CD4-positive, alpha-beta T cell (primary cell): ENCODE results near the gene TMEM200B. TPM values are rescaled to one million over a fixed set of nuclear protein-coding genes. Genes with fewer than 3 reads are reported as not detected.

Experiments
- ATAC-seq: fragments of 200-7000 bp; cut with Tn5 transposase; one replicate; pipeline ENCODE4 v1.10.0; 2022; ENCODE audit warnings: mild to moderate bottlenecking; ENCODE audit not compliant: poor library complexity
- CTCF ChIA-PET: fragments of 350-600 bp; sonication (Branson Sonifier 250); formaldehyde crosslinking; loops from one replicate; lab custom pipeline; 2021; ENCODE audit warnings: antibody characterized with exemption, inconsistent platforms; lab: Charles Lee
- POLR2A ChIA-PET: fragments of 350-600 bp; sonication (Branson Sonifier 250); formaldehyde crosslinking; loops from one replicate; lab custom pipeline; 2021; ENCODE audit warnings: antibody characterized with exemption, inconsistent platforms; lab: Charles Lee
- DNase-seq, 14 experiments: peaks; one replicate each; pipeline ENCODE4 v3.0.0-alpha.2; 2013 to 2020; ENCODE audit warnings: mixed read lengths in 2 of 14
- H3K27ac ChIP-seq, 2 donors: one replicate each; pipeline versions ENCODE4 v1.5.1 to v1.7.0; 2013; ENCODE audit warnings: low read length in 2 of 2, low read depth in 1 of 2, mild to moderate bottlenecking in 1 of 2
- H3K27me3 ChIP-seq, 2 experiments: 1 replicate in 1 of 2; 2 replicates in 1 of 2; pipeline versions ENCODE4 v1.6.1 to v1.7.0; 2013; ENCODE audit warnings: low read length in 2 of 2, control low read depth in 1 of 2, mild to moderate bottlenecking in 1 of 2, moderate library complexity in 1 of 2; ENCODE audit not compliant: insufficient read depth in 2 of 2, control insufficient read depth in 1 of 2
- H3K36me3 ChIP-seq: one replicate; pipeline ENCODE4 v1.6.1; 2013; ENCODE audit warnings: low read length, control low read depth; ENCODE audit not compliant: insufficient read depth
- H3K4me1 ChIP-seq: one replicate; pipeline ENCODE4 v1.6.1; 2013; ENCODE audit warnings: low read length, control low read depth; ENCODE audit not compliant: insufficient read depth
- H3K4me3 ChIP-seq: one replicate; pipeline ENCODE4 v1.5.1; 2013; ENCODE audit warnings: mild to moderate bottlenecking, low read length, moderate library complexity
- H3K9me3 ChIP-seq, 2 experiments: 1 replicate in 1 of 2; 2 replicates in 1 of 2; pipeline versions ENCODE4 v1.6.1 to v1.7.0; 2013; ENCODE audit warnings: low read length in 2 of 2, mild to moderate bottlenecking in 2 of 2, control low read depth in 1 of 2, moderate library complexity in 1 of 2; ENCODE audit not compliant: control insufficient read depth in 1 of 2, insufficient read depth in 1 of 2
- H3K27ac Mint-ChIP-seq: one replicate; pipeline ENCODE4 v1.8.0; 2020; ENCODE audit warnings: mixed read lengths
- H3K27me3 Mint-ChIP-seq: one replicate; pipeline ENCODE4 v1.8.0; 2021; ENCODE audit warnings: mixed read lengths
- H3K36me3 Mint-ChIP-seq: one replicate; pipeline ENCODE4 v1.8.0; 2021; ENCODE audit warnings: low read depth, mixed read lengths
- H3K4me1 Mint-ChIP-seq: one replicate; pipeline ENCODE4 v1.8.0; 2021; ENCODE audit warnings: low read depth, mixed read lengths
- H3K4me3 Mint-ChIP-seq: one replicate; pipeline ENCODE4 v1.8.0; 2020; ENCODE audit warnings: mild to moderate bottlenecking, mixed read lengths
- H3K9me3 Mint-ChIP-seq: one replicate; pipeline ENCODE4 v1.8.0; 2020; ENCODE audit warnings: mixed read lengths
- CTCF ChIP-seq: fragments of 200-600 bp; IDR thresholded peaks from one replicate; pipeline ENCODE4 v1.8.0; 2022; ENCODE audit warnings: antibody characterized with exemption, mild to moderate bottlenecking
- intact Hi-C, 2 experiments: fragments of 100-400 bp; cut with DNase I in 1 of 2; cut with micrococcal nuclease in 1 of 2; formaldehyde crosslinking; loops; one replicate each; pipeline versions ENCODE4 v1.15.1 to v1.9.0; 2023 to 2025; cut with DNase I, micrococcal nuclease
- total RNA-seq, 174 experiments: library from RNA in 2 of 174; stranded (reverse) in 2 of 174; gene quantifications; one replicate each; pipeline ENCODE4 v1.2.3 and lab custom pipeline; 2021 to 2026

The TMEM200B gene
- total RNA-seq, 2 experiments from 2014 or later: not detected

- POLR2A ChIA-PET: interaction anchor here (0.8 kb wide), 1 partner anchor 56 kb away, joined by 4 read pairs; no protein-coding TSS in a partner anchor
- intact Hi-C loops: no loop called here
- no peaks in the 10 kb centered on the region for H3K9me3 Mint-ChIP-seq
- no peak overlapping the region for H3K27ac Mint-ChIP-seq
- H3K4me1 ChIP-seq: no peaks in the 10 kb centered on the region
- H3K4me3 ChIP-seq: no peak overlapping the region
- peaks cover 70% of the 10 kb centered on the region for H3K36me3 ChIP-seq
- no peak overlapping the region for H3K4me3 Mint-ChIP-seq
- CTCF ChIA-PET: no interaction called here
- H3K27ac ChIP-seq: no peak overlapping the region
- TF ChIP-seq CTCF: no peak
- H3K27me3 Mint-ChIP-seq: no peaks in the 10 kb centered on the region
- DNase-seq: no peak
- H3K27me3 ChIP-seq: no peaks in the 10 kb centered on the region
- no peaks in the 10 kb centered on the region for H3K9me3 ChIP-seq
- H3K4me1 Mint-ChIP-seq: no peaks in the 10 kb centered on the region
- H3K36me3 Mint-ChIP-seq: peaks cover 79% of the 10 kb centered on the region
- ATAC-seq: no peak
Observed at GRCh38 chr1:29100487-29100886, 23.2 kb downstream of the TMEM200B start.

GRCh38 chr1:29099286-29099685, 24.4 kb downstream of the TMEM200B start:
- ChIA-PET POLR2A (no interaction called here), CTCF (no interaction called here)
- peaks cover 76% of the 10 kb centered on the region for H3K36me3 ChIP-seq
- Mint-ChIP-seq H3K4me3 (no peak overlapping the region), H3K9me3 (no peaks in the 10 kb centered on the region), H3K4me1 (no peaks in the 10 kb centered on the region), H3K27ac (no peak overlapping the region), H3K36me3 (peaks cover 81% of the 10 kb centered on the region), H3K27me3 (no peaks in the 10 kb centered on the region)
- no peak overlapping the region for H3K27ac ChIP-seq
- H3K9me3 ChIP-seq: no peaks in the 10 kb centered on the region
- no peak overlapping the region for H3K4me3 ChIP-seq
- DNase-seq: no peak
- H3K27me3 ChIP-seq: no peaks in the 10 kb centered on the region
- intact Hi-C loops: no loop called here
- no peak for TF ChIP-seq CTCF
- H3K4me1 ChIP-seq: no peaks in the 10 kb centered on the region
- ATAC-seq: no peak

GRCh38 chr1:29096231-29096886, 27.3 kb downstream of the TMEM200B start:
- Histone ChIP-seq H3K27ac (no peak overlapping the region), H3K27me3 (no peaks in the 10 kb centered on the region), H3K9me3 (peaks cover 0 to 4% of the 10 kb centered on the region in 2 experiments), H3K4me3 (no peak overlapping the region), H3K4me1 (no peaks in the 10 kb centered on the region), H3K36me3 (peaks cover 81% of the 10 kb centered on the region)
- Mint-ChIP-seq H3K4me1 (no peaks in the 10 kb centered on the region), H3K27ac (no peak overlapping the region), H3K4me3 (no peak overlapping the region), H3K27me3 (no peaks in the 10 kb centered on the region), H3K9me3 (no peaks in the 10 kb centered on the region), H3K36me3 (peaks cover 86% of the 10 kb centered on the region)
- ChIA-PET CTCF (no interaction called here), POLR2A (no interaction called here)
- no peak for TF ChIP-seq CTCF
- ATAC-seq (no peak), DNase-seq (no peak)
- intact Hi-C loops: no loop called here
